NCI-H524 (cell line): ENCODE measurements around the gene DNAH6.

ENCODE experiments used
- DNase-seq, 2 experiments: peaks; one replicate each; lab custom pipeline; 2025; lab: John Stamatoyannopoulos, UW

The DNAH6 gene

DNA sequence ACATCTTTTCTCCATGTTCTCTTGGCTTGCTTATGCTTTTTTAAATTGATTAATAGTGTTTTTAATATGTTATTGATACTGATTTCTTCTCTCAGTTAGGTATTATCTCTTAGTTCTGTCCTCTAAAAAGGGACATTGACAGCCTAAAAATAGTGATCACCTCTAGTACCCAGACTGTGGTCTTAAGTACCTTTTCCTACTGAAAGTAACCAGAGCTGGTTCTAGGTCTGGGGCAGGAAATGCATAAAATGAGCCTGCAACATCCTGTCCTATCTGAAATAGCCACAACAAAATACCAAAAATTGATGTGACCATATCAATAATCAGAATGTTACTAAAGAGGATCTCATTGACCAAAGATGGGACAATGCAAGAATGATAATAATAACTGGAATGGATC, 113.3 kb downstream of the DNAH6 start:
- no peak for DNase-seq

DNA sequence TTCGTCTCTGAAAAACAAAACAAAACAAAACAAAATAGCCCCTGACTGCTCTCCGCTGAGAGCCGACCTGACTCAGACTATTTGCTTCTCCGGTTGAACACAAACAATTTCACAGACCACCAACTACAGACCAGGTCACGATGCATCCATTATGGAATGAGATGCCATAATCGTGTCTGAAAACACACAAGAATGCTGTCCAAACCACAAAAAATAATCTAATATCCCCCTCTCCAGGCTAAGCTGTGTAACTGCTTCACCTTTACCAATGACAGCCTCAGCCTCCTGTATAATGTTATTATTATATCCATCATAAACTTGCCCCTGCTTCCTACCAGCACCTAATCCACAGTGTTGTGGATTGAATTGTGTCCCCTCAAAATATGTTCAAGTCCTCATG, 114.7 kb downstream of the DNAH6 start:
- peak; percentile 24 to 48 for DNase-seq

DNA sequence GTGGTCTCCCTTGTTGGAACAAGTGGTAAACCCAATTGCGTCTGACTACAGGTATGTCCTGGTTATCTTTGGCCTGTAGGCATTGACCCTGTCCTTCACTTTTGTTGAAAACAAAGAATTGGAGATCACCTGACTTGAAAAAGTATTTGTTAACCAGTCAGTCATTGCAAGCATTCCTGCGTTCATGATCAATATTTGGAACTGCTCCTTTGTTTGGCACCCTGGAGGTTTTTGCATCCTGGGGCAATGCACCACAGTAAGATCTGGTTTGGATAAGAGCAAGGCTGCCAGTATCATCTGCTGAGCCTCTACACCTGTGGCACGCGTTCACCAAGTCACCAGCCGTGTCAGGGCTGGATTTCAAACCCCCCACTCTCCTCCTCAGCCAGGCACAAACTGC, 115.7 kb downstream of the DNAH6 start:
- no peak for DNase-seq

DNA sequence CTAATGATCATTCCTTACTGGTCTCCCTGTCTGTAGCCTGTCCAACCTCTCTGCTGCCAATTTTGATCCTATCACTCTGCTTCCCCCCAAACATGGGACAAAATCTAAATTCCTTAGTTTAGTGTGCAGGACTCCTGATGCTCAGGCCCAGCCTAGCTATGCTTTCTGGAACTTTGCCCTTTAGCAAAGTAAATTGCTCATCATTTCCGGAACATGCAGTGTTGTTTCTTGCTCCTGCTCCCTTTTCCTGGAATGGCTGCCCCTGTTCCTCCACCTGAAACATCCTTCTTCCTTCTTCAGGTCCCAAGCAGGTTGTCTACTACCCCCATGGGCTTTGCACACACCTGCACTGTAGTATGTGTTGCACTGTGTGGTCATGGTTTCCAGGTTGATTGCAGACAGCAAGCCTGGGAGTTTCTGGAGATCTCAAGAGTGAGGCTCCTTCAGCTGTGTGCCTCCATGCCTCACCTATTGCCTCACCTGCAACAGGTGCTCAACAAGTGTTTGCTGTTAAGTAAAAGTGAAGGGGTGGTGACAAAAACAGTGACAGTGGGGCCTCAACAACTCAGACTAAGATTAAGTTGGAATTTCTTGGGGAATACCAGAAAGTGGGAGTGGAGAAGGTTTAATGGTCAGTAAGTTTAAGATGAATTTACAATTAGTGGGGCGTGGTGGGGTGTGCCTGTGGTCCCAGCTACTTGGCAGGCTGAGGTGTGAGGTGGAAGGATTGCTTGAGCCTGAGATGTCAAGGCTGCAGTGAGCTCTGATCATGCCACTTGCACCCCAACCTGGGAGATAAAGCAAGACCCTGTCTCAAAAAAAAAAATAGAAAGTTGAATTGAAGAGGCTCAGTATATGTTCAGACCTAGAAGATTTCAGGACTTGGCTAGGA, 120.0 kb downstream of the DNAH6 start:
- DNase-seq = no peak

DNA sequence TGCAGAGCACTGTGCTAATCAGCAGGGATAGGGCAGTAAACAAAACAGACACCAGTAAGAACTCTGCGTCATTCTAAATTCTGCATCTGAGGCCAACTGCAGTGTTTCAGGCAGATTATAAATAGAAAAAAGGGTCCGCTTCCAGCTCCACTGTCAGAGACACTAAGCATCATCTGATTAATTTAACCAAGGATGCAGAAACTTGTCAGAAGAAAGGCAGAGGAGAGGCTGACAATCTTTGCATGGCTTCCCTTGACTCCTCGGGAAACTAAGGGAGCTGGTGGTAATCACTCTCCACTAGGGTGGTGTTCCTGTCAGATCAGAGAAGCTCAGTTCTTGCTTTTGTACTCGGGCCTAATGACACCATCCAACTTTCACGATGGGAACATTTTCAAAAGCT, 123.5 kb downstream of the DNAH6 start:
- no peak for DNase-seq

DNA sequence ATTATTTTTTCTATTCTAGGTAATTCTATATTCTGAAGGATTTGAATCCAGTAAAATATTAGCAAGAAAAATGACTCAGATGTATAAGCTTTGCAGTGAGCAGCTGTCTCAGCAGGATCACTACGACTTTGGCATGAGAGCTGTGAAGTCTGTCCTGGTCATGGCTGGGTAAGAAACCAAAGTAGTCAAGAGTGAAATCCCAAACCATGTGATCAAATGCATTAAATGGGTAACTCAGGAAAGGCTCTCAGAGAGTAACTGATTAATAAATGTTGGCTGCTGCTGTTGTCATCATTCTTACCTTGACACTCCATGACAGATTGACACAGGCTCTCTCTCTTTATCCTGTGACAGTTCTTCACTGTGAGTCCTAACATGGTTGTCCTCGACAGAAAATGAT, 124.1 kb downstream of the DNAH6 start:
- no peak for DNase-seq

DNA sequence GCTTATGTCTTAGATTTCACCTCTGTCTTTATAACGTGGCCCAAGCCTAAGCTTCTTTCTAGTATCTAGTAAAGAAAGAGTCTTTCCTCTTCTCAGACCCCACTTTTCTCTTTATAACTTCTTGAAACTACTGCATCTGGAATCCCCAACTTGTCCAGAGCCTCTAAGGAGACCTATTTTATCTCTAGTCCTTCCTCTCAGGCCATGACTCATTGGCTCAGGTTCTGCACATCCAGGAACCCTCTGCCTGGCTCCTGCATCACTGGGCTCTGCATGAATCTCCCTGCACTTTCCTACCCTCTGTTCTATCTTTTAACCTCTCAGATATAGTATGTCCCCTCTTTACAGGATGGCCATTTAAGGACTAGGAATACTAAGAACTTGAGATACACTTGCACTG, 124.7 kb downstream of the DNAH6 start:
- DNase-seq = no peak

DNA sequence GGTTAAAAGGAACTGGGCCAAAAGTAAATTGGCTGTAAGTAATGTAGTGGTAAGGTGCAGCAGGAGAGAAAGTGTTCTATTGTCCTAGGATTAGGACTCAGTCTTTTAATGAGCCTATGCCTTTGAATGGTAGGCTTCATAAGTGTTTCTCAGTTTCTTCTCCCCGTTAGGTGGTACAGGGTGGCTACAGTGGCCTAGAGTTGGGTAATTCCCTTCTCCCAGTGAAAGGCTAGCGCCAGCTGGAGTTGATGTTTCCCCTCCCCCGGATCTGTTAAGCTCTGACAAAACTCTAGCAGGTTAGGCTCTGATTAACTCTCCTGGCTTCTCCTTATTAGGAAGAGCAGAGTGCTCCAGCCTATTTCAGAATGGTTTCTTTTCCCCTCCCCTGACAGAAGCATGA, 127.7 kb downstream of the DNAH6 start:
- no peak for DNase-seq

DNA sequence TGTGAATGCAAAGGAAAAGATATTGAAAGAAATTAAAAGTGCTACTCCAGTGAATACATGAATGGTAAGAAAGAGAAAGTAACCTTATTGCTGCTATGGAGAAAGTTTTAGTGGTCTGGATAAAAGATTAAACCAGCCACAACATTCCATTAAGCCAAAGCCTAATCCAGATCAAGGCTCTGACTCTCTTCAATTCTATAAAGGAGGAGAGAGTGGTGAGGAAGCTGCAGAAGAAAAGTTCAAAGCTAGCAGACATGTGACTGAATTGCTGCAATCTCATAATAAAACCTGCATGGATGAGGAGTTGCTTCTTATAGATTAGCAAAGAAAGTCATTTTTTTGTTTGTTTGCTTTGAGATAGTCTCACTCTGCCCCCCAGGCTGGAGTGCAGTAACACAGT, 130.2 kb downstream of the DNAH6 start:
- DNase-seq = no peak

DNA sequence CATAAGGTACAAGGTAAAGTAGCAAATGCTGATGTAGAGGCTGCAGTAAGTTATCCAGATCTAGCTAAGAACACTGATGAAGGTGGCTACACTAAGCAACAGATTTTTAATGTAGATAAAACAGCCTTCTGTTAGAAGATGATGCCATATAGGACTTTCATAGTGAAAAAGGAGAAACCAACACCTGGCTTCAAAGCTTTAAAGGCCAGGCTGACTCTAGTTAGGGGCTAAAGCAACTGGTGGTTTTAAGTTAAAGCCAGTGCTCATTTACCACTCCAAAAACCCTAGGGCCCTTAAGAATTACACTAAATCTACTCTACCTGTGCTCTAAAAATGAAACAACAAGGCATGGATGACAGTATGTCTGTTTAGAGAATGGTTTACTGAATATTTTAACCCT, 131.0 kb downstream of the DNAH6 start:
- DNase-seq = no peak

DNA sequence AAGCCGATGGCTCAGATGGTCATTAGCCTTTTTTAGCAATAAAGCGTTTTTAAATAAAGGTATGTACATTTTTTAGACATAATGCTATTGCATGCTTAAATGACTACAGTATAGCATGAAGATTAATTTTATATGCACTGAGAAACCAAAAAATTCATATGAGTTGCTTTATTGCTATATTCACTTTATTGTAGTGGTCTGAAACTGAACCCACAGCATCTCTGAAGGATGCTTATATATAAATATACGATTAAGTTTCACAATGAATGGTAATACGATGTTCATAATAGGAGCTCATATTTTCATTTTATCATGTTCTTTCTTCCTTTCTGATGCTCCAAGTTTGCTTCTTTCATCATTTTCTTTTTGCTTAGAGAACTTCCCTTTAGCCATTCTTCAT, 132.8 kb downstream of the DNAH6 start:
- DNase-seq = no peak

DNA sequence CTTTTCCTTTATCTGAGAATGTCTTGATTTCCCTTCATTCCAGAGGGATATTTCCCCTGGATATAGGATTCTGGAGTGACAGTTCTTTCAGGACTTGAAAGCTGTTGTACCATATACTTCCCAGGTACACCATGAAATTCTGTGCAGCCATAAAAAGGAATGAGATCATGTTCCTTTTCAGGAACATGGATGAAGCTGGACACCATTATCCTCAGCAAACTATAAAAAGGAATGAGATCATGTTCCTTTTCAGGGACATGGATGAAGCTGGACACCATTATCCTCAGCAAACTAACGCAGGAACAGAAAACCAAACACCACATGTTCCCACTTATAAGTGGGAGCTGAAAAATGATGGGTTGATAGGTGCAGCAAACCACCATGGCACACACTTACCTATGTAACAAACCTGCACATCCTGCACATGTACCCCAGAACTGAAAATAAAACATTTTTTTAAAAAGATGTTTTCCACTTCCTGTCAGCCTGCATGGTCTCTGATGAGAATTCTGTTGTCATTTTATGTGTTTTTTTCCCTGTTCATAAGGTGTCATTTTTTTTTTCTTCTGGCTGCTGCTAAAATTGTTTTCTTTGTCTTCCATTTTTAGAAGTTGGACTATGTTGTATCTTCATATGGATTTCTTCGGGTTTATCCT, 133.3 kb downstream of the DNAH6 start:
- DNase-seq = no peak

DNA sequence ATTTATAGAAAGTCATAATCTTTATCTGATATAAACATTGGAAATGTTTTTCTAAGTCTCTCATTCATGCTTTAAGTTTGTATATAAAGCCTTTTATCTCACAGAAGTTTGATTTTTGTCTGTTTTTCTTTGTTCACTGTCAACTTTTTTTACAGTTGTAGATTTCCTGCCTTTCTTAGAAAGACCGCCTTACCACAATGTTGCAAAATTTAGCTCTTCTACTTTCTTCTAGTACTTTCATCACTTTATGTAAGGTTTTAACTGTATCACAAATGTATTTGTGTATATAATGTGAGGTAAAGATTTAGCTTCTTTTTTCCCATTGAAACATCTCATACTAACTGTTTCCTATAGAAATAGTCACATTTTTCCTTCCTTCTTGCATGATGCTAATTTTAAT, 136.1 kb downstream of the DNAH6 start:
- DNase-seq = no peak

DNA sequence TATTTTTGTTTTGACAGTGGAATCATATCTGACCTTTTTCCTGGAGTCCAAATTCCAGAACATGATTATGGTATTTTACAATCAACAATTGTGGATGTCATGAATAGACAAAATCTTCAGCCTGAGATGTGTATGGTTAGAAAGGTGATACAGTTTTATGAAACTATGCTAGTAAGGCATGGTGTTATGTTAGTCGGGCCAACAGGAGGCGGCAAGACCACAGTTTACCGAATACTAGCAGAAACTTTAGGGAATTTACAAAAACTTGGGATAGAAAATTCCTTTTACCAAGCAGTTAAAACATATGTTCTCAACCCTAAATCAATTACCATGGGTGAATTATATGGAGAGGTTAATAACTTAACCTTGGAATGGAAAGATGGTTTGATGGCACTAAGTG, 137.0 kb downstream of the DNAH6 start:
- no peak for DNase-seq

DNA sequence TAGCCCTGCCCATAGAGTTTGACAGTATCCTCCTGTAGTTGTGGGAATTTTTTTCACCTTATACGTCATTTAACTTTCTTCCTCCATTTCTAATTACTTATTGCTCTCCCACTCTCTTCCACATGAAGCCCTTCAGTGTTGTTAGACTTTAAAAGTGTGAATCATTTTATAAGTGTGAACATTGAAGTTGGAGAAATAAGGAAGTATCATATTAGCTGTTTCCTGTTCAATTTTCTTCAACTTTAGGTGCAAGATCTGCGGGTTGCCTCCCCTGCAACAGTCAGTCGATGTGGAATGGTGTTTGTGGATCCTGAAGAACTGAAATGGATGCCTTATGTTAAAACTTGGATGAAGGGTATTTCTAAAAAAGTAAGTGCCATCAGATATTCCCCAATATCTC, 138.1 kb downstream of the DNAH6 start:
- DNase-seq = no peak

DNA sequence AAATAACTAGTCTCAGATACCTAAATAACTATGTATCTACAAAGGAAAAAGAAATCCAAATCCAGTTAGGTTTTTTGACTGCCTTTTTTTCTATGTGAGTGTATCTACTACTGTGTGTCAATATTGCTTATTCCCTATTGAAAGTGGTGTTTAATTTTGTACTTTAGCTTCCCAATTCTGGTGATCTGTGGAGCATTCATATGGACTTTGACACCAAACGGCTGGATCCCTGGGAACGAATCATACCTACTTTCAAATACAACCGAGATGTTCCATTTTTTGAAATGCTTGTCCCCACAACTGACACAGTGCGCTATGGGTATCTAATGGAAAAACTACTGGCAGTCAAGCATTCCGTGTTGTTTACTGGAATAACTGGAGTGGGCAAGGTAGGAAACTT, 152.8 kb downstream of the DNAH6 start:
- no peak for DNase-seq

DNA sequence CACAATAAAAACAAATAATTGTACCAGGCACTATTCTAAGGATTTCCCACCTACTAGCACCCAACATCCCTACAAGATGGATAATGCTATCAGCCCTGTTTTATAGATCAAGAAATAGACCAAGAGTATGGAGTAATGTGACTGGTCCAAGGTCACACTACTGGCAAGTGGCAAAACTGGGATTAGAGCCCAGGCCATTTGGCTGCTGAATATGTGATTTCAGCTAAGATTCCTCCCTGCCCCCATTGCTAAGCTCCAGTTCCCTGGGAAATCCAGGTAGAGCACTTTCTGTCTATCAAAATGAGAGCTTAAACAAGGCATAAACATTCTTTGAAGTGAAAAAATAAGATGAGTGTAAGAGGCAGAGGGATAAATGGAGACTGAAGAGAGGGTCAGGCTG, 157.8 kb downstream of the DNAH6 start:
- no peak for DNase-seq

DNA sequence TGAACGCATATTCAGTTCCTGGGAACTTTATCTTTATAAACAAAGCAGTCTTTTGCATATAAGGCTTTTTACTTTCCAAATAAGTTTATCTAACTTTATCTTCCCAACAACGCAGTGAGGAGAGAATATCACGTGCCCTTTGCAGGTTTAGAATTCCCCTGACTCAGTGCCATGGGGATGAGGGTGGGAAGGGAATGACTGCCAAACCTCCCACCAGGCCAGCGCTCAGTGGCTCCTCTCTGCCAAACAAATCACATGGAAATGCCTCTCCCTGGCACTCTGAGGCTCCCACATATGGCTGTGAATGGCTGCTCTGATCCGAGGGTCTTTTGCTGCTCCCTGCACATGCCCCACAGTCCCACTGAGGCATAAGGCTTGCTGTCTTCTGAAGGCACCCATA, 158.3 kb downstream of the DNAH6 start:
- DNase-seq = no peak

DNA sequence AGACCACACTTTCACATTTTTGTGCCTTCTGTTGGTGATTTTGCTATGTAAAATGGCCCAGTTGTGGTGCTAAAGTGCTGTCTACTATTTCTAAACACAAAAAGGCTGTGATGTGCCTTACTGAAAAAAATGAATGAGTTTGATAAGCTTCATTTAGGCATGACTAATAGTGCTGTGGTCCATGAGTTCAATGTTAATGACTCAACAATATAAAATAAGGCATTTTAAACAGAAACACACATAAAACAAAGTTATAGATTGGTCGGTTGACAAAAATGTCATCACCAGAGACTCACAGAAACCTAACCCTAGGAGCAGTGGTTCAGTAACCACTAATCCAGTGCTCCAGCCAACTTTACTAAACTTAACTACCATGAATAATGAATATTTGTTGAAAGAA, 160.0 kb downstream of the DNAH6 start:
- no peak for DNase-seq

DNA sequence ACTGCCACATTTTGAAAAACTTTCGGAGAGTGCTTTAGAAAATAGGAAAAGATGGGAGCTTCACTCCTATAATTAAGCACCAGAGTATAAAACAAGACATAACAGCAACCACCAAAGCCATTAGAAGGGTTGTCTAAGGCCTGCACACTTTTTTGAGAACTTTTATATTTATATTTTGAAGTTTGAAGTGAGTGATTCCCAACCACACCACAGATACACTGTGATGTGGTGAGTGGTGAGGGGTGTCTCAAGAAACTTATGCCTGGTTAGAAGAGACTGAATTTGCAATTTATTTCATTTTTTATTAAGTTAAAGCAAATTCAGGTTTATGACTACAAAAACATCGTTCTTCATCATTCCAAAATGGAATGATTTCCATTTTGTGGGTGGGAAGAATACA, 161.9 kb downstream of the DNAH6 start:
- DNase-seq = no peak

DNA sequence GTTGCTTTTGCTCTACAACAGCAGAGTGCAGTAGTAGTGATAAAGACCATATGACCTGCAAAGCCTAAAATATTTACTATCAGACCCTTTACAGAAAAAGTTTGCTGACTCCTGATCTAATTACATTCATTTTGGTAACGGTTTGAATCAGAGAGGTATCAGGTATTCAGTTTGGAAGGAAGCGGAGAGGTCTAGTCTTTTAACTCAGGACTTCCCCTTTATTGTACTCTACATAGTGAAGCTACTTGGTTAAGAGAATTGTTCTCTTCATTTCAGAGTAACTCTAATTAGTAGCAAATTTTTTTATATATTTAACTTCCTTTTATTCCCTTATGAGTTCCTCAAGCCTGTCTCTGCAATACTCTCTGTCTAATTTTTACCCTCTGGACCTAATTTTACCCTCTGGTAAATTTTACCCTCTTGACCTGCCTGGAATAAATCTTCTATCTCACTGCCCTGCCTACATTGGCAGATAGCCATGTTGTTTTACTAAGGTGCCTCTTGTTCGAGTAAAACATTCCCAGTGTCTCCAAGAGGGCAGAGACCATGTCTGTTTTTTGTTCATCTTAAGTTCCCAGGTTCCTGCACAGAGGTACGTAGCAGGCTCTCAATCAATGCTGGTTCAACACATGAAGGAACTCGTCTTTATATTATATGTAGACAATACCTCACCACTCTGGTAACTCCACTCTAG, 170.6 kb downstream of the DNAH6 start:
- DNase-seq = no peak

DNA sequence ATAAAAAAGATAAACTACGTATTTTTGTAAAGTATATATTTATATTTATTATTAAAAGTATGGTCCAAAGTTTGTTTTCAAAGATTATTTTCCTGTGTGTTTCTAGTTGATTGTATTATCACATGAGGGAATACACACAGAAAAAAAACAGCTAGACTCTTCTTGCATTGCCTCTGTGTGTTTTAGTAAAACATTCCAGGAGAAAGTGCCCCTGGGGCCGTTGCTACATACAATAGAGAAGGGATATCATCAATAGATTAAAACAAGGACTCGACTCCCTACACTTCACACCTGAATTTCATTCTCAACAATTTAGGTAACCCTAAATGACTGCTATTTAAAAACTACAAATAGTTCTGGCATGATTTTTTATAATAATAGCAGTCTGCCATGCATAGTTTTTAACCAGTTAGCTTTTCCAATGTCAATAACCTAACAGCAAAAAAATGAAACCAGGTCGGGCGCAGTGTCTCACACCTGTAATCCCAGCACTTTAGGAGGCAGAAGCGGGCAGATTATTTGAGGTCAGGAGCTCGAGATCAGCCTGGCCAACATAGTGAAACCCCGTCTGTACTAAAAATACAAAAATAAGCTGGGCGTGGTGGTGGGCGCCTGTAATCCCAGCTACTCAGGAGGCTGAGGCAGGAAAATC, 171.3 kb downstream of the DNAH6 start:
- no peak for DNase-seq

DNA sequence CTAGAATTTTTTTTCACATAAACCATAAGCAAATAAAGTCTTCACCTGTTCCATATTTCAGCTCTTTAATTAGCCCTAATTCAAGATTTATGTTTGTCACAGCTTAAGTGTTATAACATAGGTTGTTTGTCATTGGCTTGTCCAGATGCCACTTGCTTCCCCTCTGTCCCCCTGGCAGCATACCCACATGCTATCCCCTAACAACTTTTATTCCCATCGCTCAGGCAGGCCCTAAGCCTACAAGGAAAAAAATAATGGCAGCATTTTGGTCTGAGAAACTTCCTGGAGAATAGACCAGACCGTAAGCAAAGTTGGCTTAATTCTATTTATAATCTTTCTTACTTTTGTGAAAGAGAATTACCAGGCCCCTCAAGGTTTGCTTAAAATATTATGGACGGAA, 173.9 kb downstream of the DNAH6 start:
- DNase-seq = peak in 1 of 2 experiments; percentile 5
